Fibroblast of the aortic adventitia (primary cell): Measurements from ENCODE around the gene SIK3. TPM values are rescaled to one million over a fixed set of nuclear protein-coding genes. Genes with fewer than 3 reads are reported as not detected.

Experiments used
- DNase-seq: peaks from one replicate; pipeline ENCODE4 v3.0.0-alpha.2; 2010; ENCODE audit warnings: low read depth
- H3K4me3 ChIP-seq: 2 replicates; pipeline ENCODE4 v1.5.1; 2011; ENCODE audit warnings: low read depth, mild to moderate bottlenecking, control low read depth, low read length, moderate library complexity
- CTCF ChIP-seq: IDR thresholded peaks from 2 replicates; pipeline ENCODE4 v1.5.1; 2011; ENCODE audit warnings: mild to moderate bottlenecking, low read length, control low read depth, inconsistent platforms; ENCODE audit not compliant: insufficient read depth
- total RNA-seq: library from RNA; depleted of rRNA; stranded (reverse); fragments of >200 nt; gene quantifications from 2 replicates; pipeline ENCODE4 v1.2.3, GENCODE V29; 2012; ENCODE audit warnings: low replicate concordance

SIK3 gene
- total RNA-seq, 1 donor = 18.4 TPM

GRCh38 chr11:117073539-117073938, 24.7 kb downstream of the SIK3 start:
- TF ChIP-seq CTCF = no peak
- no peak for DNase-seq
- no peak overlapping the region for H3K4me3 ChIP-seq

- H3K4me3 ChIP-seq = no peak overlapping the region
- DNase-seq = peak; percentile 95
- no peak for TF ChIP-seq CTCF
Measured at GRCh38 chr11:117072517-117073461, 25.4 kb downstream of the SIK3 start.

- no peak for TF ChIP-seq CTCF
- no peak for DNase-seq
Measured at GRCh38 chr11:117071344-117071787, 26.9 kb downstream of the SIK3 start.

GRCh38 chr11:117070016-117070415, 28.2 kb downstream of the SIK3 start:
- DNase-seq = peak; percentile 73

More at GRCh38 chr11:117071344-117071787, 26.9 kb downstream of the SIK3 start:
- no peak overlapping the region for H3K4me3 ChIP-seq

GRCh38 chr11:117068303-117068860, 29.8 kb downstream of the SIK3 start:
- no peak overlapping the region for H3K4me3 ChIP-seq
- TF ChIP-seq CTCF = no peak
- DNase-seq = no peak

More at GRCh38 chr11:117070016-117070415, 28.2 kb downstream of the SIK3 start:
- no peak for TF ChIP-seq CTCF
- no peak overlapping the region for H3K4me3 ChIP-seq

GRCh38 chr11:117066959-117067358, 31.3 kb downstream of the SIK3 start:
- no peak for TF ChIP-seq CTCF
- no peak overlapping the region for H3K4me3 ChIP-seq
- DNase-seq = no peak
